ENCODE results near the gene SPATA17.

DNA sequence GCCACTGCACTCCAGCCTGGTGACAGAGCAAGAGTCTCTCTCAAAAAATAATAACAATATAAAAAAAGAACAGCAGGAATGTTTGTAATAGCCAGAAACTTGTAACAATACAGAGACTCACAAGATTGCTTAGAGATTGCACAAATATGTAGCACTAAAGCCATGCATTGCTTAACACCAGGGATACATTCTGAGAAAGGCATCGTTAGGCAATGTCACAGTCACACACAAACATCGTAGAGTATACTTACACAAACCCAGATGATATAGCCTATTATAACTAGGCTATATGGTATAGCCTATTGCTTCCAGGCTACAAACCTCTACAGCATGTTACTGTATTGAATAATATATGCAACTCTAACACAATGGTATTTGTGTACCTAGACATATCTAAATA, 45.6 kb upstream of the SPATA17 start:
- no peak for TF ChIP-seq EZH2 (IDR thresholded peaks at IDR 0.05; ENCODE audit: borderline replicate concordance)
- TF ChIP-seq, protein P1, sequence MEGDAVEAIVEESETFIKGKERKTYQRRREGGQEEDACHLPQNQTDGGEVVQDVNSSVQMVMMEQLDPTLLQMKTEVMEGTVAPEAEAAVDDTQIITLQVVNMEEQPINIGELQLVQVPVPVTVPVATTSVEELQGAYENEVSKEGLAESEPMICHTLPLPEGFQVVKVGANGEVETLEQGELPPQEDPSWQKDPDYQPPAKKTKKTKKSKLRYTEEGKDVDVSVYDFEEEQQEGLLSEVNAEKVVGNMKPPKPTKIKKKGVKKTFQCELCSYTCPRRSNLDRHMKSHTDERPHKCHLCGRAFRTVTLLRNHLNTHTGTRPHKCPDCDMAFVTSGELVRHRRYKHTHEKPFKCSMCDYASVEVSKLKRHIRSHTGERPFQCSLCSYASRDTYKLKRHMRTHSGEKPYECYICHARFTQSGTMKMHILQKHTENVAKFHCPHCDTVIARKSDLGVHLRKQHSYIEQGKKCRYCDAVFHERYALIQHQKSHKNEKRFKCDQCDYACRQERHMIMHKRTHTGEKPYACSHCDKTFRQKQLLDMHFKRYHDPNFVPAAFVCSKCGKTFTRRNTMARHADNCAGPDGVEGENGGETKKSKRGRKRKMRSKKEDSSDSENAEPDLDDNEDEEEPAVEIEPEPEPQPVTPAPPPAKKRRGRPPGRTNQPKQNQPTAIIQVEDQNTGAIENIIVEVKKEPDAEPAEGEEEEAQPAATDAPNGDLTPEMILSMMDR (IDR thresholded peaks at IDR 0.05; ENCODE audit: poor library complexity): no peak

Measured in hepatocyte (in vitro differentiated cells).